Mesothelial cell of epicardium (in vitro differentiated cells): ENCODE results near the gene SHISA9. TPM values are rescaled to one million over a fixed set of nuclear protein-coding genes. Genes with fewer than 3 reads are reported as not detected.

ENCODE experiments used
- DNase-seq, 2 experiments: peaks; one replicate each; pipeline ENCODE4 v3.0.0; 2021; ENCODE audit warnings: low spot score in 2 of 2; ENCODE audit not compliant: unreplicated experiment in 2 of 2
- H3K27ac Mint-ChIP-seq: 2 replicates; pipeline ENCODE4 v1.8.0; 2021; ENCODE audit warnings: mixed read lengths
- H3K27me3 Mint-ChIP-seq: 2 replicates; pipeline ENCODE4 v1.8.0; 2021; ENCODE audit warnings: low read depth, mixed read lengths
- H3K36me3 Mint-ChIP-seq: 2 replicates; pipeline ENCODE4 v1.8.0; 2021; ENCODE audit warnings: mixed read lengths
- H3K4me1 Mint-ChIP-seq: 2 replicates; pipeline ENCODE4 v1.8.0; 2021; ENCODE audit warnings: mixed read lengths
- H3K4me3 Mint-ChIP-seq: 2 replicates; pipeline ENCODE4 v1.8.0; 2021; ENCODE audit warnings: mild to moderate bottlenecking, moderate library complexity, mixed read lengths
- H3K9me3 Mint-ChIP-seq: 2 replicates; pipeline ENCODE4 v1.8.0; 2021; ENCODE audit warnings: mixed read lengths
- CTCF ChIP-seq: fragments of 200-600 bp; sonication (generic); IDR thresholded peaks from one replicate; pipeline ENCODE4 v1.5.0; 2021; ENCODE audit warnings: antibody characterized with exemption; ENCODE audit not compliant: unreplicated experiment
- total RNA-seq: library from RNA; stranded (reverse); gene quantifications from 3 replicates; pipeline ENCODE4 v1.2.1, GENCODE V29; 2021

SHISA9 gene
- total RNA-seq, 1 donor from 2014 or later: 0.04 TPM

- H3K9me3 Mint-ChIP-seq: peaks cover 6% of the 10 kb centered on the region
- no peaks in the 10 kb centered on the region for H3K27me3 Mint-ChIP-seq
- H3K4me3 Mint-ChIP-seq: no peak overlapping the region
- no peak overlapping the region for H3K27ac Mint-ChIP-seq
- no peak for DNase-seq
- H3K4me1 Mint-ChIP-seq: no peaks in the 10 kb centered on the region
- no peak for TF ChIP-seq CTCF
- H3K36me3 Mint-ChIP-seq: no peaks in the 10 kb centered on the region
Observed at GRCh38 chr16:13049688-13050087, 148.3 kb downstream of the SHISA9 start.

- no peak overlapping the region for H3K4me3 Mint-ChIP-seq
- H3K27ac Mint-ChIP-seq: no peak overlapping the region
- no peak for TF ChIP-seq CTCF
- DNase-seq: no peak
- no peaks in the 10 kb centered on the region for H3K27me3 Mint-ChIP-seq
- H3K9me3 Mint-ChIP-seq: peaks cover 6% of the 10 kb centered on the region
- H3K4me1 Mint-ChIP-seq: no peaks in the 10 kb centered on the region
- no peaks in the 10 kb centered on the region for H3K36me3 Mint-ChIP-seq
Observed at GRCh38 chr16:13052431-13052830, 151.0 kb downstream of the SHISA9 start.

- Mint-ChIP-seq H3K27me3 (no peaks in the 10 kb centered on the region), H3K4me3 (no peak overlapping the region), H3K36me3 (no peaks in the 10 kb centered on the region), H3K4me1 (no peaks in the 10 kb centered on the region), H3K27ac (no peak overlapping the region), H3K9me3 (no peaks in the 10 kb centered on the region)
- no peak for TF ChIP-seq CTCF
- no peak for DNase-seq
Observed at GRCh38 chr16:13055480-13055879, 154.1 kb downstream of the SHISA9 start.

- no peak overlapping the region for H3K27ac Mint-ChIP-seq
- no peaks in the 10 kb centered on the region for H3K9me3 Mint-ChIP-seq
- no peak for DNase-seq
- TF ChIP-seq CTCF: no peak
- H3K36me3 Mint-ChIP-seq: no peaks in the 10 kb centered on the region
- no peaks in the 10 kb centered on the region for H3K27me3 Mint-ChIP-seq
- no peaks in the 10 kb centered on the region for H3K4me1 Mint-ChIP-seq
- no peak overlapping the region for H3K4me3 Mint-ChIP-seq
Observed at GRCh38 chr16:13056607-13057006, 155.2 kb downstream of the SHISA9 start.

- DNase-seq: no peak
- Mint-ChIP-seq H3K4me1 (no peaks in the 10 kb centered on the region), H3K27me3 (no peaks in the 10 kb centered on the region), H3K36me3 (no peaks in the 10 kb centered on the region), H3K9me3 (no peaks in the 10 kb centered on the region), H3K27ac (no peak overlapping the region), H3K4me3 (no peak overlapping the region)
- TF ChIP-seq CTCF: no peak
Observed at GRCh38 chr16:13060932-13061331, 159.5 kb downstream of the SHISA9 start.

GRCh38 chr16:13061691-13062090 is 160.3 kb downstream of the SHISA9 start:
- H3K27ac Mint-ChIP-seq: no peak overlapping the region
- H3K27me3 Mint-ChIP-seq: no peaks in the 10 kb centered on the region
- no peak for DNase-seq
- H3K9me3 Mint-ChIP-seq: no peaks in the 10 kb centered on the region
- H3K36me3 Mint-ChIP-seq: no peaks in the 10 kb centered on the region
- no peak for TF ChIP-seq CTCF
- no peak overlapping the region for H3K4me3 Mint-ChIP-seq
- no peaks in the 10 kb centered on the region for H3K4me1 Mint-ChIP-seq
